HG03060 (cell line): Measurements from ENCODE around the gene GBF1.

Experiments
- ATAC-seq: cut with Tn5 transposase; IDR thresholded peaks from one replicate; pipeline ENCODE4 v1.9.1; 2021; ENCODE audit warnings: low read depth, moderate number of reproducible peaks; ENCODE audit not compliant: unreplicated experiment

The GBF1 gene

GRCh38 chr10:102404361-102405107 is 159.2 kb downstream of the GBF1 start:
- ATAC-seq = no peak

GRCh38 chr10:102405108-102405571 is 159.8 kb downstream of the GBF1 start:
- no peak for ATAC-seq

- no peak for ATAC-seq
Observed at GRCh38 chr10:102405632-102406031, 160.3 kb downstream of the GBF1 start.

- ATAC-seq = no peak
Observed at GRCh38 chr10:102406815-102407214, 161.5 kb downstream of the GBF1 start.

- ATAC-seq = no peak
Observed at GRCh38 chr10:102407425-102408130, 162.2 kb downstream of the GBF1 start.

- no peak for ATAC-seq
Observed at GRCh38 chr10:102408131-102408727, 162.9 kb downstream of the GBF1 start.

GRCh38 chr10:102408728-102409603 is 163.6 kb downstream of the GBF1 start:
- ATAC-seq = no peak

- ATAC-seq = no peak
Observed at GRCh38 chr10:102409604-102410428, 164.5 kb downstream of the GBF1 start.

GRCh38 chr10:102410429-102411073 is 165.2 kb downstream of the GBF1 start:
- no peak for ATAC-seq

GRCh38 chr10:102411341-102412255 is 166.3 kb downstream of the GBF1 start:
- no peak for ATAC-seq

GRCh38 chr10:102412293-102412692 is 167.0 kb downstream of the GBF1 start:
- ATAC-seq = no peak

- no peak for ATAC-seq
Observed at GRCh38 chr10:102413053-102413705, 167.8 kb downstream of the GBF1 start.

GRCh38 chr10:102413806-102414561 is 168.7 kb downstream of the GBF1 start:
- no peak for ATAC-seq

GRCh38 chr10:102414749-102415148 is 169.4 kb downstream of the GBF1 start:
- ATAC-seq = no peak

- ATAC-seq = no peak
Observed at GRCh38 chr10:102416283-102416682, 171.0 kb downstream of the GBF1 start.

GRCh38 chr10:102416695-102417094 is 171.4 kb downstream of the GBF1 start:
- ATAC-seq = no peak
